HepG2 (cell line): ENCODE measurements around the gene UTP3. TPM values are rescaled to one million over a fixed set of nuclear protein-coding genes. Genes with fewer than 3 reads are reported as not detected.

Experiments
- ATF7 ChIP-seq, 2 experiments: fragments of 450-650 bp in 1 of 2; sonication (generic) in 1 of 2; formaldehyde crosslinking in 1 of 2; IDR thresholded peaks; 2 replicates each; pipeline versions ENCODE4 v1.4.0 to v1.6.1; 2016 to 2020; ENCODE audit warnings: antibody characterized with exemption in 1 of 2, mild to moderate bottlenecking in 1 of 2, missing genetic modification reagents in 1 of 2
- CBX5 ChIP-seq: sonication (generic); formaldehyde crosslinking; IDR thresholded peaks from 2 replicates; pipeline ENCODE4 v1.4.0; 2020; ENCODE audit warnings: missing genetic modification reagents, borderline replicate concordance
- ESRRA ChIP-seq: sonication (generic); formaldehyde crosslinking; IDR thresholded peaks from 2 replicates; pipeline ENCODE4 v1.5.1; 2020; ENCODE audit warnings: mild to moderate bottlenecking, low read depth, missing genetic modification reagents
- ETV5 ChIP-seq: IDR thresholded peaks from 2 replicates; pipeline ENCODE4 v1.6.1; 2018; ENCODE audit warnings: missing biosample characterization, missing genetic modification reagents, inconsistent platforms, borderline replicate concordance
- FOXP4 ChIP-seq: sonication (generic); formaldehyde crosslinking; IDR thresholded peaks from 2 replicates; pipeline ENCODE4 v1.4.0; 2020; ENCODE audit warnings: missing genetic modification reagents
- GRHL1 ChIP-seq: sonication (generic); formaldehyde crosslinking; conservative IDR thresholded peaks from 2 replicates; pipeline ENCODE4 v1.8.0; 2022; ENCODE audit warnings: missing genetic modification reagents
- MED8 ChIP-seq: sonication (generic); formaldehyde crosslinking; IDR thresholded peaks from 2 replicates; pipeline ENCODE4 v1.8.1; 2023; ENCODE audit warnings: mild to moderate bottlenecking, missing genetic modification reagents; ENCODE audit not compliant: insufficient replicate concordance
- MLX ChIP-seq: IDR thresholded peaks from 2 replicates; pipeline ENCODE4 v1.6.1; 2016
- PAX8 ChIP-seq: sonication (generic); formaldehyde crosslinking; IDR thresholded peaks from 2 replicates; pipeline ENCODE4 v1.8.0; 2022; ENCODE audit warnings: mild to moderate bottlenecking, missing genetic modification reagents, borderline replicate concordance
- SMARCE1 ChIP-seq: fragments of 450-650 bp; IDR thresholded peaks from 2 replicates; pipeline ENCODE4 v1.6.1; 2017; ENCODE audit warnings: borderline replicate concordance
- SP1 ChIP-seq, 2 experiments: fragments of 450-650 bp in 1 of 2; sonication (generic) in 1 of 2; formaldehyde crosslinking in 1 of 2; IDR thresholded peaks; 2 replicates each; pipeline versions ENCODE4 v1.4.0 to v1.6.1; 2016 to 2020; ENCODE audit warnings: missing genetic modification reagents in 1 of 2
- SP5 ChIP-seq: IDR thresholded peaks from 2 replicates; pipeline ENCODE4 v1.6.1; 2016; ENCODE audit warnings: low read depth, borderline replicate concordance
- SRY ChIP-seq: sonication (generic); formaldehyde crosslinking; IDR thresholded peaks from 2 replicates; pipeline ENCODE4 v1.8.0; 2022; ENCODE audit warnings: mild to moderate bottlenecking, missing genetic modification reagents
- TFE3 ChIP-seq: IDR thresholded peaks from 2 replicates; pipeline ENCODE4 v1.6.1; 2016
- XRCC5 ChIP-seq: fragments of 200-400 bp; formaldehyde crosslinking; optimal IDR thresholded peaks from 2 replicates; pipeline ENCODE3; 2017; ENCODE audit warnings: mild to moderate bottlenecking, low read length
- ZKSCAN1 ChIP-seq: fragments of 150-350 bp; IDR thresholded peaks from 2 replicates; pipeline ENCODE4 v1.6.1; 2014; ENCODE audit warnings: low read length
- ZNF34 ChIP-seq: sonication (generic); formaldehyde crosslinking; IDR thresholded peaks from 2 replicates; pipeline ENCODE4 v1.4.0; 2020; ENCODE audit warnings: mild to moderate bottlenecking, missing genetic modification reagents, borderline replicate concordance
- ZNF432 ChIP-seq: sonication (generic); formaldehyde crosslinking; IDR thresholded peaks from 2 replicates; pipeline ENCODE4 v1.5.0; 2020; ENCODE audit warnings: missing genetic modification reagents, mild to moderate bottlenecking, borderline replicate concordance
- ZNF800 ChIP-seq: sonication (generic); formaldehyde crosslinking; IDR thresholded peaks from 2 replicates; pipeline ENCODE4 v1.4.0; 2020; ENCODE audit warnings: missing genetic modification reagents
- polyA plus RNA-seq, 8 experiments: library from polyadenylated mRNA; depleted of rRNA in 3 of 8; stranded (reverse) in 7 of 8; unstranded in 1 of 8; fragments of >200 nt; fragmentation: Illumina TruSeq in 4 of 8; extraction: Trizol in 4 of 8; gene quantifications; 2 replicates each; pipeline versions ENCODE4 v1.2.1 to v1.2.3, GENCODE V29; 2011 to 2016; ENCODE audit warnings: low read depth in 4 of 8, missing spikeins in 1 of 8, mixed read lengths in 1 of 8; ENCODE audit not compliant: insufficient read depth in 1 of 8
- total RNA-seq, 5 experiments: library from RNA; depleted of rRNA; stranded (reverse); fragments of >200 nt; fragmentation: Illumina TruSeq; extraction: Trizol; gene quantifications; 2 replicates each; pipeline ENCODE4 v1.2.3, GENCODE V29; 2016; ENCODE audit warnings: low read depth in 1 of 5

UTP3 gene
- total and polyA plus RNA-seq, 2 of the 13 experiments (the other 11 are each of a cell fraction or from before 2014, with no cell fraction given): 6.9 to 19.5 TPM

- TF ChIP-seq ZNF800: peak; percentile 89
- TF ChIP-seq PAX8: no peak
- TF ChIP-seq ETV5 (CRISPR knock-in tag): peak; percentile 89
- TF ChIP-seq ZNF34 (CRISPR knock-in tag): 0 out of 2 replicates have a peak, but pooled peaks have one; percentile 25
- no peak for TF ChIP-seq ATF7 (IDR thresholded peaks at IDR 0.05)
- no peak; the same call in 1 of the 2 replicates for TF ChIP-seq ATF7 (CRISPR knock-in tag; IDR thresholded peaks at IDR 0.05)
- TF ChIP-seq TFE3 (CRISPR knock-in tag): peak; percentile 82; the same call in 1 of the 2 replicates
- no peak for TF ChIP-seq SP1 (IDR thresholded peaks at IDR 0.05)
- peak; percentile 83 for TF ChIP-seq SP1 (CRISPR knock-in tag; IDR thresholded peaks at IDR 0.05)
- TF ChIP-seq CBX5 (CRISPR knock-in tag): peak; percentile 99
- TF ChIP-seq FOXP4 (CRISPR knock-in tag): peak; percentile 55; the same call in 1 of the 2 replicates
- TF ChIP-seq GRHL1 (CRISPR knock-in tag): no peak
- peak; percentile 72 for TF ChIP-seq MLX (CRISPR knock-in tag)
- TF ChIP-seq SP5 (CRISPR knock-in tag): 0 out of 2 replicates have a peak, but pooled peaks have one; percentile 26
- TF ChIP-seq SMARCE1: no peak
- TF ChIP-seq XRCC5: peak; percentile 99
- TF ChIP-seq SRY (CRISPR knock-in tag): no peak
- 0 out of 2 replicates have a peak, but pooled peaks have one; percentile 20 for TF ChIP-seq ESRRA (CRISPR knock-in tag)
- TF ChIP-seq MED8 (CRISPR knock-in tag): peak; percentile 60
- TF ChIP-seq ZNF432: no peak
- TF ChIP-seq ZKSCAN1: peak; percentile 59
These were observed at the start of gene UTP3 (continued) for GRCh38 chr4:70687821-70688794.
